Measurements from ENCODE around the gene NTMT1. TPM values are rescaled to one million over a fixed set of nuclear protein-coding genes. Genes with fewer than 3 reads are reported as not detected.
"Not testable (repeated sequence)": the region's sequence is repeated elsewhere in the genome, so short reads cannot be mapped to it uniquely, and the experiment has no call there.

Gene NTMT1
- total and polyA plus RNA-seq, 3 experiments from 2014 or later, result 48.6 to 68.9 (median 65.5) TPM

DNA sequence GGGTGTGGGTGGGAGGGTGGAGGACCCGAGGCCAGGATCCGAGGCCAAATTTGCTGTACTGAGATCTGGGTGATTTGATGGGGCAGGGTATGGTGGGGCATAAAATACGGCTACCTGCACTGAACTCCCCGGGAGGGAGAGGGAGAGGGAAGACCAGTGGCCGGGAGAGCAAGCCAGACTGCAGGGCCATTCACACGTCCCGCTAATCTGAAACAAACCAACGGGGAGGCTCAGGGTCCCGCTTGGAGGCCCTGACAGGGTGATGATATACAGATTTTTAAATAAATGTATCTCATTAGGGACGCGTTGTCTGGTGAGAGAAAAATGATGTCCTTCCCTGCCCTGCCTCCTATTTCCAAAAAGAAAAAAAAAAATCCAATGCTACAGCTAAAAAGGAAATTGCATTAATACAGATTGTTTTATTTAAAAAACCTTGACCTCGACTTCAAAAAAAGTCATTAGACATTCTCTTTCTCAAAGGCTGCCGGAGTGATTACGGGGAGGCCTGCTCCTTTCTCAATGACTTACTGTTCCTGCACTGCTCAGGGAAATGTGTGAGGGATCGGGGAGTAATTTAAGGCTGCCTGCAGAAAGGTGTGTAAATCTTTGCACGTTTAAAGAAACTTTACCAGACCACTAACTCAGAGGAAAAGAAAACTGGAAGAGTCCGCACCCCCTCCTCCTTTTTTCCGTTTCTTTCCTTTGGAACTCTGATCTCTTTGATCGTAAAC, 28.0 kb downstream of the NTMT1 start:
- DNase-seq, result no peak
- Mint-ChIP-seq H3K27me3 (no peaks in the 10 kb centered on the region), H3K4me1 (no peaks in the 10 kb centered on the region), H3K4me3 (no peak overlapping the region), H3K27ac (no peak overlapping the region), H3K36me3 (no peaks in the 10 kb centered on the region), H3K9me3 (no peaks in the 10 kb centered on the region)
- Histone ChIP-seq H3K27ac (ENCODE audit: low read depth, low read length) (no peak overlapping the region), H3K36me3 (ENCODE audit: insufficient read depth, low read length) (no peaks in the 10 kb centered on the region), H3K9me3 (ENCODE audit: low read length) (no peaks in the 10 kb centered on the region), H3K4me3 (ENCODE audit: low read length) (no peak overlapping the region), H3K4me1 (ENCODE audit: insufficient read depth, low read length) (no peaks in the 10 kb centered on the region), H3K27me3 (ENCODE audit: insufficient read depth, low read length, poor library complexity, severe bottlenecking) (no peaks in the 10 kb centered on the region)
- ChIA-PET CTCF (no interaction called here), POLR2A (no interaction called here)

DNA sequence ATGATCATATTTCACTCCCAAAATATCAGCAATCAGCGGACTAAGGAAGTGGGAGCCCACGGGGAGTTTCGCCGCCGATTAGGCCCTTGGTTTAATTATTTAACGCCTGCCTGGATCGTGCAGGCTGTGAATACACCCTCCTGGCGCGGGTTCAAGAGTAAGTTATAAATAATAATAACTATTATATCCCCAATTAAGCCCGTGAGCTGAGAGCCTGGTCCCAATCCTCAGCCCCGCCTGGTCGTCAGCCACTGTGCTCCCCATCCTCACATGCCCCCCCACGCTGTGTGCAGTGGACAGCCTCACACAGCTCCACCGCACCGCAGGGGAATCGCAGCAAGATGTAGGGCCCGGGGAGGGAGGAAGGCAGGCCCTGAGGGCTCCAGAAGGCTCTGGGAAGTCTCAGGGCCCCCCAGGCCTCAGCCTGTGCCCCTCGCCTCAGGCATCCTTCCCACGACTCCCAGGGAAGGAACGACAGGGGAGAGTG, 28.6 kb downstream of the NTMT1 start:
- no peaks in the 10 kb centered on the region for H3K36me3 Mint-ChIP-seq
- Histone ChIP-seq H3K4me3 (ENCODE audit: low read length) (no peak overlapping the region), H3K27ac (ENCODE audit: low read depth, low read length) (no peak overlapping the region), H3K27me3 (ENCODE audit: insufficient read depth, low read length, poor library complexity, severe bottlenecking) (no peaks in the 10 kb centered on the region), H3K9me3 (ENCODE audit: low read length) (no peaks in the 10 kb centered on the region), H3K36me3 (ENCODE audit: insufficient read depth, low read length) (no peaks in the 10 kb centered on the region), H3K4me1 (ENCODE audit: insufficient read depth, low read length) (no peaks in the 10 kb centered on the region)
- H3K4me3 Mint-ChIP-seq, result no peak overlapping the region
- no peaks in the 10 kb centered on the region for H3K4me1 Mint-ChIP-seq
- H3K27ac Mint-ChIP-seq, result no peak overlapping the region
- no peaks in the 10 kb centered on the region for H3K9me3 Mint-ChIP-seq
- H3K27me3 Mint-ChIP-seq, result peaks cover 0 to 3% of the 10 kb centered on the region in 2 donors
- DNase-seq, result no peak
- CTCF ChIA-PET, result no interaction called here
- POLR2A ChIA-PET, result no interaction called here

DNA sequence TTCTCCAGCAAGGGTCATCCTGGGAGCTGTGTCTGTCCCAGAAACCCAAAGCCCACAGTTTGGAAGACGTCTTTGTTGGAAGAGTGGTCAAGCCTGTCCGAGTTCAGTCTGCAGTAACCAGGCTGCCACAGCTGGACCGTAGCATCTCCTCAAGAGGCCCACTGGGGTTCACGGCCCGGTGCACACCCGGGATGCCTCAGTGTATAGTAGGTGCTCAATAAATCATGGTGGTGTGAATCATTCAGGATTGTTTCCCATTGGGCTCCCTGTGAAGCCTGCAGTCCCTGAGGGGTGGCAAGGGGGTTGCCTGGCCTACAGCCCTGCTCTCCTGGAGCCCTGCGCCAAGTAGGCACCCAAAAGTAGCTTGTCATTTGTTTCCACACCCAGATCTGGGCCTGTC, 29.2 kb downstream of the NTMT1 start:
- no peak overlapping the region for H3K4me3 Mint-ChIP-seq
- H3K36me3 ChIP-seq (ENCODE audit: insufficient read depth, low read length), result no peaks in the 10 kb centered on the region
- H3K9me3 ChIP-seq (ENCODE audit: low read length), result no peaks in the 10 kb centered on the region
- no peaks in the 10 kb centered on the region for H3K9me3 Mint-ChIP-seq
- H3K4me3 ChIP-seq (ENCODE audit: low read length), result no peak overlapping the region
- no peak overlapping the region for H3K27ac ChIP-seq (ENCODE audit: low read depth, low read length)
- H3K27me3 ChIP-seq (ENCODE audit: insufficient read depth, low read length, poor library complexity, severe bottlenecking), result no peaks in the 10 kb centered on the region
- CTCF ChIA-PET, result no interaction called here
- H3K4me1 Mint-ChIP-seq, result no peaks in the 10 kb centered on the region
- no peaks in the 10 kb centered on the region for H3K4me1 ChIP-seq (ENCODE audit: insufficient read depth, low read length)
- H3K27ac Mint-ChIP-seq, result no peak overlapping the region
- no peak for DNase-seq
- peaks cover 0 to 4% of the 10 kb centered on the region in 2 donors for H3K27me3 Mint-ChIP-seq
- H3K36me3 Mint-ChIP-seq, result no peaks in the 10 kb centered on the region
- POLR2A ChIA-PET, result no interaction called here

DNA sequence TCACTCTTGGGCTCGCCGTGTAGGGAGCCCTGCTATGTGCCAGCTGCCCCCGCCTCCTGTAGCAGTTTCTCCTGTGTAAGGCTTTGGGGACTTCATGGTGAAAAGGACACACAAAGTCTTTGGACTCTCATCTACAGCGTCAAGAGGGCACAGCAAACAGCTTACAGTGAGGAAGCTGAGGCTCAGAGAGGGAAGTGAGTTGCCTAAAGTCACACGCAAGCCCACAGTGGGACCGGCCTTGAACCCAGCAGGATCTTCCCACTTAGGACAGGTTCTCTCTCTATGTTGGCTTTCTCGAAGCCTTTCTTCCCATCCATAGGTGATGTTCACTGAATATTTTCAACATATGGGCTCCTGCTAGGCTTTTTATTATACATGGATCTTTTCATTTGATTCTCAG, 29.7 kb downstream of the NTMT1 start:
- Histone ChIP-seq H3K4me1 (ENCODE audit: insufficient read depth, low read length) (no peaks in the 10 kb centered on the region), H3K4me3 (ENCODE audit: low read length) (no peak overlapping the region), H3K27me3 (ENCODE audit: insufficient read depth, low read length, poor library complexity, severe bottlenecking) (no peaks in the 10 kb centered on the region), H3K36me3 (ENCODE audit: insufficient read depth, low read length) (no peaks in the 10 kb centered on the region), H3K27ac (ENCODE audit: low read depth, low read length) (no peak overlapping the region), H3K9me3 (ENCODE audit: low read length) (no peaks in the 10 kb centered on the region)
- no peaks in the 10 kb centered on the region for H3K9me3 Mint-ChIP-seq
- CTCF ChIA-PET, result interaction anchor here (1.1 kb wide), 1 partner anchor 10 kb away, joined by 3 read pairs; no protein-coding TSS in a partner anchor
- H3K27me3 Mint-ChIP-seq, result peaks cover 0 to 4% of the 10 kb centered on the region in 2 donors
- peak overlapping the region in 1 of 8 donors; percentile 28 for H3K27ac Mint-ChIP-seq
- H3K36me3 Mint-ChIP-seq, result no peaks in the 10 kb centered on the region
- POLR2A ChIA-PET, result no interaction called here
- DNase-seq, result no peak
- no peaks in the 10 kb centered on the region for H3K4me1 Mint-ChIP-seq
- no peak overlapping the region for H3K4me3 Mint-ChIP-seq

DNA sequence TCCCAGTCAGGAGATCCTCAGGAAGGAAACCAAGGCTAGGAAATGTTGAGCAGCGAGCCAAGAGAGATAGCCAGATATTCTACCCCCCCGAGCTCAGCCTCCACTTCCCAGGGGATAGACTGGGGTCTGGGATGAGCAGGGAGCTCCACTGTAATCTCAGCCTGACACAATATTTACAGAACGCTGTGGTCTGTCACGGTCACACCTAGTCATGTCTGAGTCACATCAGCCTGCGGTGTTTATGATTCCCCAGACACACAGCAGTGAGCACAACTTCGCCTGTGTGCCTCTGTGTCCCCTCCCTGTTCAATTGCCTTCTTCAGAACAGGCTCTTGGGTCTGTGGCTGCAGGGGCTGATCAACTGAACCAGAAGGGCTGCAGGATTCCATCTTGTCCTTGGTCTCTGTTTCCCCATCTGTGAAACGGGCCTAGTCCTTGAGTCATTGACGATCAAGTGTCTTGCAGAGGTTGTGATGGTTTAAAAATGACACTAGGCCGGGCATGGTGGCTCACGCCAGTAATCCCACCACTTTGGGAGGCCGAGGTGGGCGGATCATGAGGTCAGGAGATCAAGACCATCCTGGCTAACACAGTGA, 30.9 kb downstream of the NTMT1 start:
- Mint-ChIP-seq H3K27me3 (peaks cover 0 to 4% of the 10 kb centered on the region in 2 donors), H3K9me3 (no peaks in the 10 kb centered on the region), H3K36me3 (no peaks in the 10 kb centered on the region), H3K27ac (no peak overlapping the region), H3K4me1 (no peaks in the 10 kb centered on the region), H3K4me3 (no peak overlapping the region)
- no peak for DNase-seq
- H3K4me1 ChIP-seq (ENCODE audit: insufficient read depth, low read length), result no peaks in the 10 kb centered on the region
- no peaks in the 10 kb centered on the region for H3K9me3 ChIP-seq (ENCODE audit: low read length)
- no peak overlapping the region for H3K4me3 ChIP-seq (ENCODE audit: low read length)
- H3K27ac ChIP-seq (ENCODE audit: low read depth, low read length), result no peak overlapping the region
- no peaks in the 10 kb centered on the region for H3K36me3 ChIP-seq (ENCODE audit: insufficient read depth, low read length)
- H3K27me3 ChIP-seq (ENCODE audit: insufficient read depth, low read length, poor library complexity, severe bottlenecking), result no peaks in the 10 kb centered on the region
- POLR2A ChIA-PET, result no interaction called here
- CTCF ChIA-PET, result interaction anchor here (0.8 kb wide), 1 partner anchor 16 kb away, joined by 3 read pairs; no protein-coding TSS in a partner anchor

DNA sequence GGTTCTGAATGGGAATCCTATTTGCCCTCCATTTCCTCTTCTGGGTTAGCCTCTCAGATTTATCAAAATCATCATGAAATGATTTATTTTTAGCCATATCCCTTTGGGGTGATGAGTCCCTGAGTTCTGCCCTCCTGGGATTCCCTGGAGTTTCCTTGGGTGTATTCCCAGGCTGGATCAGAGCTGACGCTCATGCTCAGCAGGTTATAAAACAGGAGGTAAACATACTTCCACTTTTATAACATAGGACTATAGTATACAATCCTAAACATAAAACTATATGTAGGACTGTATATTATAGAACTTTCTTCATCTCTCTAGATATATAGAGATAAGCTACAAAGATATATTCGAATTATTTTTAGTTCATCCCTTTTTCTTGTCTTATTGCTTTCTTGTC, 35.1 kb downstream of the NTMT1 start:
- H3K4me1 ChIP-seq (ENCODE audit: insufficient read depth, low read length), result no peaks in the 10 kb centered on the region
- no peak overlapping the region for H3K27ac ChIP-seq (ENCODE audit: low read depth, low read length)
- Mint-ChIP-seq H3K9me3 (no peaks in the 10 kb centered on the region), H3K4me1 (peaks cover 3 to 8% (median 4%) of the 10 kb centered on the region in 3 donors), H3K4me3 (peak overlapping the region in 1 of 7 donors; percentile 57), H3K27me3 (peaks cover 11 to 14% of the 10 kb centered on the region in 2 donors), H3K27ac (no peak overlapping the region), H3K36me3 (no peaks in the 10 kb centered on the region)
- no peaks in the 10 kb centered on the region for H3K9me3 ChIP-seq (ENCODE audit: low read length)
- no peaks in the 10 kb centered on the region for H3K27me3 ChIP-seq (ENCODE audit: insufficient read depth, low read length, poor library complexity, severe bottlenecking)
- no peak for DNase-seq
- no peak overlapping the region for H3K4me3 ChIP-seq (ENCODE audit: low read length)
- ChIA-PET CTCF (interaction anchor here (0.6 kb wide), 1 partner anchor 35 kb away, joined by 3 read pairs; the partner anchor contains the start of gene NTMT1), POLR2A (no interaction called here)
- H3K36me3 ChIP-seq (ENCODE audit: insufficient read depth, low read length), result no peaks in the 10 kb centered on the region

DNA sequence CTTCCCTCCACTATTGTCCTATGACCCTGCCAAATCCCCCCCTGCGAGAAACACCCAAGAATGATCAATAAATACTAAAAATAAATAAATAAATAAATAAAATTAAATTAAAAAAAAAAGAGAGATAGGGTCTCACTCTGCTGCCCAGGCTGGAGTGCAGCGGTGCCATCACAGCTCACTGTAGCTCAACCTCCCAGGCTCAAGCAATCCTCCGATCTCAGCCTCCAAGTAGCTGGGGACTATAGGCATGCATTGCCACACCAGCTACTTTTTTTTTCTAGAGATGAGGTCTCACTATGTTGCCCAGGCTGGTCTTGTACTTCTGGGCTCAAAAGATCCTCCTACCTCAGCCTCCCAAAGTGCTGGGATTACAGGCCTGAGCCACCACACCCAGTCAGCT, 36.3 kb downstream of the NTMT1 start:
- H3K4me3 Mint-ChIP-seq; H3K4me3 ChIP-seq (ENCODE audit: low read length); H3K27ac Mint-ChIP-seq; H3K9me3 Mint-ChIP-seq; H3K27me3 ChIP-seq (ENCODE audit: insufficient read depth, low read length, poor library complexity, severe bottlenecking); H3K4me1 Mint-ChIP-seq; H3K36me3 Mint-ChIP-seq; DNase-seq; H3K36me3 ChIP-seq (ENCODE audit: insufficient read depth, low read length); H3K27ac ChIP-seq (ENCODE audit: low read depth, low read length); H3K9me3 ChIP-seq (ENCODE audit: low read length); H3K4me1 ChIP-seq (ENCODE audit: insufficient read depth, low read length): not testable (repeated sequence)
- CTCF ChIA-PET, result interaction anchor here (0.8 kb wide), 1 partner anchor 19 kb away, joined by 3 read pairs; no protein-coding TSS in a partner anchor
- POLR2A ChIA-PET, result interaction anchor here (0.6 kb wide), 1 partner anchor 257 kb away, joined by 3 read pairs; no protein-coding TSS in a partner anchor
- peaks cover 12 to 15% of the 10 kb centered on the region in 2 donors for H3K27me3 Mint-ChIP-seq

DNA sequence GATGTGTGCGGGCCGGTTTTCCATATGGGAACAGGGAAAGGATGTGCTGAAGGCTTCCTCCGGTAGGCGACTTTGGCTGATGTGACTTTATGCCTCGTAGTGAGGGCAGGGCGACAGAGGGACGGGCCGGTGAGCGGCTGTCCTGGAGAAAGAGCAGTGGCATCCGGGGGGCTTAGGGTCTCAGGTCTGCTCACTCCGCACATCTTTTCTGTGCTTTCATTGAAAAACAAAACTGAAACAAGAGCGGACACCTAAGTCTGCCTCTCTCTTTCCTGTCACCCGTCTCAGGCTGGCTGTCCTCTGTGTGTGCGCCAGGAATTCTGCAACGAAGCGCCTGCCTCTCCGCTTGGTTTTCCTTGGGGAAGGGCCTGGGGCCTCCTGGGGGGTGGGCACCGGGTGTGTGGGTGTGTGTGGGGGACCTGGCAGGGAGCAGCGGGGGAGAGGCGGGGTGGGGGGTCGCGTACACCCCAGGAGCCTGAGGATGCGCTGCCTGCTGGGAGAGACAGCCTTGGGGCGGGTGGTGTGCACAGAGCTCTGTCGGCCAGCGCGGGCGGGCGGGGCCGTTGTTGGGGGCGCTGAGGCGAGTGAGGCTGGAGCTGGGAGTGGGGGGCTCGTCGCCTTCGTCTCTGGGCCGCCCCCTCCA, 38.9 kb downstream of the NTMT1 start:
- peak overlapping the region; percentile 32 for H3K4me3 ChIP-seq (ENCODE audit: low read length)
- no peaks in the 10 kb centered on the region for H3K36me3 ChIP-seq (ENCODE audit: insufficient read depth, low read length)
- H3K27me3 ChIP-seq (ENCODE audit: insufficient read depth, low read length, poor library complexity, severe bottlenecking), result no peaks in the 10 kb centered on the region
- POLR2A ChIA-PET, result no interaction called here
- Mint-ChIP-seq H3K36me3 (no peaks in the 10 kb centered on the region), H3K27ac (peak overlapping the region in 3 of 8 donors; percentile 32 to 81 (median 43)), H3K9me3 (no peaks in the 10 kb centered on the region), H3K4me1 (peaks cover 3 to 8% (median 4%) of the 10 kb centered on the region in 3 donors), H3K4me3 (peak overlapping the region; percentile 60 to 82 (median 80)), H3K27me3 (peaks cover 18 to 20% of the 10 kb centered on the region in 2 donors)
- peak in 1 of 5 donors; percentile 14 for DNase-seq
- CTCF ChIA-PET, result no interaction called here
- H3K9me3 ChIP-seq (ENCODE audit: low read length), result no peaks in the 10 kb centered on the region
- H3K4me1 ChIP-seq (ENCODE audit: insufficient read depth, low read length), result no peaks in the 10 kb centered on the region
- H3K27ac ChIP-seq (ENCODE audit: low read depth, low read length), result no peak overlapping the region
